GM21717 (cell line): ENCODE data around the gene C8A.

ENCODE experiments used
- ATAC-seq: cut with Tn5 transposase; IDR thresholded peaks from one replicate; pipeline ENCODE4 v1.9.1; 2021; ENCODE audit warnings: mild to moderate bottlenecking, moderate library complexity; ENCODE audit not compliant: unreplicated experiment

Gene C8A

GRCh38 chr1:56923201-56923600, 68.6 kb downstream of the C8A start:
- ATAC-seq = no peak

GRCh38 chr1:56924116-56924515, 69.5 kb downstream of the C8A start:
- ATAC-seq = no peak

- ATAC-seq = no peak
Measured at GRCh38 chr1:56925193-56925592, 70.6 kb downstream of the C8A start.

- ATAC-seq = no peak
Measured at GRCh38 chr1:56927171-56927570, 72.6 kb downstream of the C8A start.

- no peak for ATAC-seq
Measured at GRCh38 chr1:56927986-56928385, 73.4 kb downstream of the C8A start.

- ATAC-seq = no peak
Measured at GRCh38 chr1:56929492-56929891, 74.9 kb downstream of the C8A start.

GRCh38 chr1:56931211-56931610, 76.6 kb downstream of the C8A start:
- ATAC-seq = no peak

GRCh38 chr1:56931686-56932085, 77.1 kb downstream of the C8A start:
- ATAC-seq = no peak

- no peak for ATAC-seq
Measured at GRCh38 chr1:56933161-56933560, 78.6 kb downstream of the C8A start.

GRCh38 chr1:56933606-56934005, 79.0 kb downstream of the C8A start:
- no peak for ATAC-seq

GRCh38 chr1:56934430-56935060, 79.9 kb downstream of the C8A start:
- no peak for ATAC-seq

- ATAC-seq = no peak
Measured at GRCh38 chr1:56938646-56939045, 84.0 kb downstream of the C8A start.

GRCh38 chr1:56939209-56939608, 84.6 kb downstream of the C8A start:
- no peak for ATAC-seq

GRCh38 chr1:56940039-56940438, 85.4 kb downstream of the C8A start:
- no peak for ATAC-seq

GRCh38 chr1:56948403-56949023, 93.9 kb downstream of the C8A start:
- no peak for ATAC-seq

GRCh38 chr1:56952501-56952900, 97.9 kb downstream of the C8A start:
- no peak for ATAC-seq

GRCh38 chr1:56953386-56953785, 98.8 kb downstream of the C8A start:
- ATAC-seq = no peak

GRCh38 chr1:56954664-56955063, 100.1 kb downstream of the C8A start:
- ATAC-seq = no peak

GRCh38 chr1:56957931-56958330, 103.3 kb downstream of the C8A start:
- no peak for ATAC-seq

- no peak for ATAC-seq
Measured at GRCh38 chr1:56958526-56958925, 103.9 kb downstream of the C8A start.

GRCh38 chr1:56961426-56961825, 106.8 kb downstream of the C8A start:
- no peak for ATAC-seq

- ATAC-seq = no peak
Measured at GRCh38 chr1:56963667-56964066, 109.1 kb downstream of the C8A start.
